WTC11 (cell line): Measurements from ENCODE around the gene PRIM1. TPM values are rescaled to one million over a fixed set of nuclear protein-coding genes. Genes with fewer than 3 reads are reported as not detected.
"Not testable (repeated sequence)": the region's sequence is repeated elsewhere in the genome, so short reads cannot be mapped to it uniquely, and the experiment has no call there.

Source experiments
- ATAC-seq: fragments of 200-7000 bp; cut with Tn5 transposase; 2 replicates; pipeline ENCODE4 v1.10.0; 2021; ENCODE audit warnings: mild to moderate bottlenecking, moderate library complexity
- CTCF ChIA-PET: fragments of 300-600 bp; sonication (Branson Sonifier 250); formaldehyde crosslinking; loops from one replicate; lab custom pipeline; 2021; ENCODE audit warnings: antibody characterized with exemption; lab: Charles Lee
- POLR2A ChIA-PET: fragments of 350-600 bp; sonication (Branson Sonifier 250); formaldehyde crosslinking; loops from one replicate; lab custom pipeline; 2021; ENCODE audit warnings: antibody characterized with exemption; lab: Charles Lee
- DNase-seq: peaks from one replicate; pipeline ENCODE4 v3.0.0; 2021; ENCODE audit warnings: low spot score
- H3K27ac Mint-ChIP-seq: 2 replicates; pipeline ENCODE4 v1.8.0; 2021; ENCODE audit warnings: mixed read lengths
- H3K27me3 Mint-ChIP-seq: 2 replicates; pipeline ENCODE4 v1.8.0; 2021; ENCODE audit warnings: low read depth, mild to moderate bottlenecking, moderate library complexity, mixed read lengths
- H3K36me3 Mint-ChIP-seq: 2 replicates; pipeline ENCODE4 v1.8.0; 2021; ENCODE audit warnings: mixed read lengths
- H3K4me1 Mint-ChIP-seq: 2 replicates; pipeline ENCODE4 v1.8.0; 2022; ENCODE audit warnings: mixed read lengths
- H3K4me3 Mint-ChIP-seq: 2 replicates; pipeline ENCODE4 v1.8.0; 2021; ENCODE audit warnings: mild to moderate bottlenecking, moderate library complexity, mixed read lengths
- H3K9me3 Mint-ChIP-seq: 2 replicates; pipeline ENCODE4 v1.8.0; 2021; ENCODE audit warnings: mixed read lengths
- HMGA2 ChIP-seq: fragments of 250-450 bp; sonication (Bioruptor Pico); IDR thresholded peaks from 2 replicates; pipeline ENCODE4 v1.4.0; 2021; ENCODE audit warnings: mild to moderate bottlenecking, moderate library complexity
- KAT7 ChIP-seq: sonication (generic); formaldehyde crosslinking; IDR thresholded peaks from 2 replicates; pipeline ENCODE4 v1.8.1; 2023; ENCODE audit warnings: missing genetic modification reagents, mild to moderate bottlenecking, borderline replicate concordance
- RELA ChIP-seq: sonication (generic); formaldehyde crosslinking; IDR thresholded peaks from 2 replicates; pipeline ENCODE4 v1.8.1; 2022; ENCODE audit warnings: missing genetic modification reagents, mild to moderate bottlenecking, borderline replicate concordance
- TP53 ChIP-seq: sonication (generic); formaldehyde crosslinking; IDR thresholded peaks from 2 replicates; pipeline ENCODE4 v1.8.1; 2023; ENCODE audit warnings: mild to moderate bottlenecking, missing genetic modification reagents
- ZNF232 ChIP-seq: sonication (generic); formaldehyde crosslinking; IDR thresholded peaks from 2 replicates; pipeline ENCODE4 v1.8.0; 2022; ENCODE audit warnings: mild to moderate bottlenecking, missing genetic modification reagents
- total RNA-seq: library from RNA; stranded (reverse); gene quantifications from 3 replicates; pipeline ENCODE4 v1.2.3, GENCODE V29; 2021
- TF ChIP-seq, protein P1 (sequence below): sonication (generic); formaldehyde crosslinking; IDR thresholded peaks from 2 replicates; pipeline ENCODE4 v1.8.1; 2023; ENCODE audit warnings: mild to moderate bottlenecking, moderate library complexity, missing genetic modification reagents
- TF ChIP-seq, protein P2 (sequence below): sonication (generic); formaldehyde crosslinking; IDR thresholded peaks from 2 replicates; pipeline ENCODE4 v1.8.1; 2023; ENCODE audit warnings: mild to moderate bottlenecking, missing genetic modification reagents, moderate library complexity
- TF ChIP-seq, protein P3 (sequence below): sonication (generic); formaldehyde crosslinking; IDR thresholded peaks from 2 replicates; pipeline ENCODE4 v1.8.0; 2022; ENCODE audit warnings: missing genetic modification reagents
- TF ChIP-seq, protein P4 (sequence below): sonication (generic); formaldehyde crosslinking; IDR thresholded peaks from 2 replicates; pipeline ENCODE4 v1.8.0; 2022; ENCODE audit warnings: mild to moderate bottlenecking, missing genetic modification reagents
- TF ChIP-seq, protein P5 (sequence below): sonication (generic); formaldehyde crosslinking; IDR thresholded peaks from 2 replicates; pipeline ENCODE4 v1.8.1; 2023; ENCODE audit warnings: mild to moderate bottlenecking, missing genetic modification reagents
- TF ChIP-seq, protein P6 (sequence below): fragments of 250-450 bp; sonication (Bioruptor Pico); IDR thresholded peaks from 2 replicates; pipeline ENCODE4 v2.1.2; 2022; ENCODE audit warnings: mild to moderate bottlenecking, moderate library complexity

PRIM1 gene
- total RNA-seq, 1 experiment from 2014 or later = 54.0 TPM

DNA sequence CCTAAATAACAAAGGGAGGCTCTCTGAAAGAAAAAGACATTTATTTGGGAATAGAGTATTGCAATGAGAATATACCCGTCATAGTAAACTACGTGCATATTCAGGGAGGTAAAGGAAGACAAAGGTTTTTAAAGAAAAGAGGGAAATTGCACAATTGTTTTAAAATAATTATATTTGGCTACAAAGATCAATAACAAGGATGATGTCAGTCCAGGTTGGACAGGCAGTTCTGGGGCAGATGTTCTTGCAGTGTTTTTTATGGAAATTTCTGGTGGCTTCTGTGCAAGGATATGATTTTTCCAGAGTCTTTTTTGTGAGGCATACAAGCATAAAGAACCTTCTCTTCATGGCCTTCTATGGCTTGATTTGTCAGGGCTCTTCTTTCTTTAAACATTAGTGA lies 40.6 kb upstream of the PRIM1 start (continued):
- TF ChIP-seq, protein P1, sequence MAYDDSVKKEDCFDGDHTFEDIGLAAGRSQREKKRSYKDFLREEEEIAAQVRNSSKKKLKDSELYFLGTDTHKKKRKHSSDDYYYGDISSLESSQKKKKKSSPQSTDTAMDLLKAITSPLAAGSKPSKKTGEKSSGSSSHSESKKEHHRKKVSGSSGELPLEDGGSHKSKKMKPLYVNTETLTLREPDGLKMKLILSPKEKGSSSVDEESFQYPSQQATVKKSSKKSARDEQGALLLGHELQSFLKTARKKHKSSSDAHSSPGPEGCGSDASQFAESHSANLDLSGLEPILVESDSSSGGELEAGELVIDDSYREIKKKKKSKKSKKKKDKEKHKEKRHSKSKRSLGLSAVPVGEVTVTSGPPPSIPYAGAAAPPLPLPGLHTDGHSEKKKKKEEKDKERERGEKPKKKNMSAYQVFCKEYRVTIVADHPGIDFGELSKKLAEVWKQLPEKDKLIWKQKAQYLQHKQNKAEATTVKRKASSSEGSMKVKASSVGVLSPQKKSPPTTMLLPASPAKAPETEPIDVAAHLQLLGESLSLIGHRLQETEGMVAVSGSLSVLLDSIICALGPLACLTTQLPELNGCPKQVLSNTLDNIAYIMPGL = no peak
- TF ChIP-seq, protein P2, sequence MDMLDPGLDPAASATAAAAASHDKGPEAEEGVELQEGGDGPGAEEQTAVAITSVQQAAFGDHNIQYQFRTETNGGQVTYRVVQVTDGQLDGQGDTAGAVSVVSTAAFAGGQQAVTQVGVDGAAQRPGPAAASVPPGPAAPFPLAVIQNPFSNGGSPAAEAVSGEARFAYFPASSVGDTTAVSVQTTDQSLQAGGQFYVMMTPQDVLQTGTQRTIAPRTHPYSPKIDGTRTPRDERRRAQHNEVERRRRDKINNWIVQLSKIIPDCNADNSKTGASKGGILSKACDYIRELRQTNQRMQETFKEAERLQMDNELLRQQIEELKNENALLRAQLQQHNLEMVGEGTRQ (CRISPR knock-in tag) = no peak

DNA sequence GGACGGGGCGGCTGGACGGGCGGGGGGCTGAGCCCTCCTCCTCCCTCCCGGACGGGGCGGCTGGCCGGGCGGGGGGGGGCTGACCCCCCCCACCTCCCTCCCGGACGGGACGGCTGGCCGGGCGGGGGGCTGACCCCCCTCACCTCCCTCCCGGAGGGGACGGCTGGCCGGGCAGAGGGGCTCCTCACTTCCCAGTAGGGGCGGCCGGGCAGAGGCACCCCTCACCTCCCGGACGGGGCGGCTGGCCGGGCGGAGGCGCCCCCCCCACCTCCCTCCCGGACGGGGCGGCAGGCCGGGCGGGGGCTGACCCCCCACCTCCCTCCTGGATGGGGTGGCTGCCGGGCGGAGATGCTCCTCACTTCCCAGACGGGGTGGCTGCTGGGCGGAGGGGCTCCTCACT lies 37.3 kb upstream of the PRIM1 start:
- H3K4me3 Mint-ChIP-seq, H3K27me3 Mint-ChIP-seq, POLR2A ChIA-PET, H3K4me1 Mint-ChIP-seq, CTCF ChIA-PET, ATAC-seq, DNase-seq, H3K27ac Mint-ChIP-seq: not testable (repeated sequence)
- Mint-ChIP-seq H3K9me3 (peaks cover 34% of the 10 kb centered on the region), H3K36me3 (peaks cover 31% of the 10 kb centered on the region)

DNA sequence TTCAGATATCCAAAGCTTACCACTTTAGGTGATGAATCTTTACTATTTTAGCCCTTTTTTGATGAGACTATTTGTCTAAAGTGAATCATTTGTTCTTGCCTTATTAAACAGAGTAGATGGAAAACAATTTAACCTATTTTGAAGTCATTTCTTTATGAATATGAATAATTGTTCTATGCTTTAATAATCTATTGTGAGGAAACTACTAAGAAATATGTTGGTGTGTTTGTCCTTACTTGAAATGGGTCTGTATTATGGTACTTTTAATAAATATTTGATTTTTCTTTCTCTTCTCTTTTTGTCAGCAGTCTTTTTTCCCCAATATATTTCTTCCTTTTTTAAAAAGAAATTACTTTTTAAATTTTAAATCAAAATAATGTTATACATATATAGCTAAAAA lies 35.4 kb upstream of the PRIM1 start:
- H3K4me1 Mint-ChIP-seq = no peaks in the 10 kb centered on the region
- peaks cover 35% of the 10 kb centered on the region for H3K36me3 Mint-ChIP-seq
- DNase-seq = no peak
- no peak overlapping the region for H3K27ac Mint-ChIP-seq
- POLR2A ChIA-PET = no interaction called here
- H3K4me3 Mint-ChIP-seq = no peak overlapping the region
- peaks cover 38% of the 10 kb centered on the region for H3K9me3 Mint-ChIP-seq
- TF ChIP-seq KAT7 (CRISPR knock-in tag) (no peak), HMGA2 (peak; percentile 74; the same call in 1 of the 2 replicates), TP53 (no peak)
- TF ChIP-seq, all 79 proteins: peak for 1
- H3K27me3 Mint-ChIP-seq = peaks cover 8% of the 10 kb centered on the region
- CTCF ChIA-PET = no interaction called here
- no peak for ATAC-seq

DNA sequence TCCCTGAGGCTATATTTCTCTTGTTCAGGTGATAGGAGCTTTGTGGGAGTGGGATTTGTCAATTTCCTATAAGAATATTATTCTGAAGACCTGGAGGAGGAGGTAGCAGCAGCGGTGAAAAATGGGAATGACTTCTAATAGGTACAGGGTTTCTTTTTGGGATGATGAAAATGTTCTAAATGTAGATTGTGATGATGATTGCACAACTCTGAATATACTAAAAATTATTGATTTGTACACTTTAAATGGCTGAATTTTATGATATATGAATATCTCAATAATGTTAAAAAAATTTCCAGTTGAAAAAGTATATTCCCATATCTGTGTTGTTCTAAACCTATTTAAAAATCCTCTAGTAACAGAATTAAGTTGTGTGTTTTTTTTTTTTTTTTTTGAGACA lies 33.8 kb upstream of the PRIM1 start:
- H3K36me3 Mint-ChIP-seq = peaks cover 40% of the 10 kb centered on the region
- POLR2A ChIA-PET = no interaction called here
- no peak overlapping the region for H3K27ac Mint-ChIP-seq
- no peak overlapping the region for H3K4me3 Mint-ChIP-seq
- H3K4me1 Mint-ChIP-seq = no peaks in the 10 kb centered on the region
- H3K27me3 Mint-ChIP-seq = peaks cover 5% of the 10 kb centered on the region
- TF ChIP-seq ZNF232 (CRISPR knock-in tag) = no peak
- TF ChIP-seq, protein P3, sequence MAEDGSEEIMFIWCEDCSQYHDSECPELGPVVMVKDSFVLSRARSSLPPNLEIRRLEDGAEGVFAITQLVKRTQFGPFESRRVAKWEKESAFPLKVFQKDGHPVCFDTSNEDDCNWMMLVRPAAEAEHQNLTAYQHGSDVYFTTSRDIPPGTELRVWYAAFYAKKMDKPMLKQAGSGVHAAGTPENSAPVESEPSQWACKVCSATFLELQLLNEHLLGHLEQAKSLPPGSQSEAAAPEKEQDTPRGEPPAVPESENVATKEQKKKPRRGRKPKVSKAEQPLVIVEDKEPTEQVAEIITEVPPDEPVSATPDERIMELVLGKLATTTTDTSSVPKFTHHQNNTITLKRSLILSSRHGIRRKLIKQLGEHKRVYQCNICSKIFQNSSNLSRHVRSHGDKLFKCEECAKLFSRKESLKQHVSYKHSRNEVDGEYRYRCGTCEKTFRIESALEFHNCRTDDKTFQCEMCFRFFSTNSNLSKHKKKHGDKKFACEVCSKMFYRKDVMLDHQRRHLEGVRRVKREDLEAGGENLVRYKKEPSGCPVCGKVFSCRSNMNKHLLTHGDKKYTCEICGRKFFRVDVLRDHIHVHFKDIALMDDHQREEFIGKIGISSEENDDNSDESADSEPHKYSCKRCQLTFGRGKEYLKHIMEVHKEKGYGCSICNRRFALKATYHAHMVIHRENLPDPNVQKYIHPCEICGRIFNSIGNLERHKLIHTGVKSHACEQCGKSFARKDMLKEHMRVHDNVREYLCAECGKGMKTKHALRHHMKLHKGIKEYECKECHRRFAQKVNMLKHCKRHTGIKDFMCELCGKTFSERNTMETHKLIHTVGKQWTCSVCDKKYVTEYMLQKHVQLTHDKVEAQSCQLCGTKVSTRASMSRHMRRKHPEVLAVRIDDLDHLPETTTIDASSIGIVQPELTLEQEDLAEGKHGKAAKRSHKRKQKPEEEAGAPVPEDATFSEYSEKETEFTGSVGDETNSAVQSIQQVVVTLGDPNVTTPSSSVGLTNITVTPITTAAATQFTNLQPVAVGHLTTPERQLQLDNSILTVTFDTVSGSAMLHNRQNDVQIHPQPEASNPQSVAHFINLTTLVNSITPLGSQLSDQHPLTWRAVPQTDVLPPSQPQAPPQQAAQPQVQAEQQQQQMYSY (CRISPR knock-in tag) = no peak
- TF ChIP-seq, protein P4, sequence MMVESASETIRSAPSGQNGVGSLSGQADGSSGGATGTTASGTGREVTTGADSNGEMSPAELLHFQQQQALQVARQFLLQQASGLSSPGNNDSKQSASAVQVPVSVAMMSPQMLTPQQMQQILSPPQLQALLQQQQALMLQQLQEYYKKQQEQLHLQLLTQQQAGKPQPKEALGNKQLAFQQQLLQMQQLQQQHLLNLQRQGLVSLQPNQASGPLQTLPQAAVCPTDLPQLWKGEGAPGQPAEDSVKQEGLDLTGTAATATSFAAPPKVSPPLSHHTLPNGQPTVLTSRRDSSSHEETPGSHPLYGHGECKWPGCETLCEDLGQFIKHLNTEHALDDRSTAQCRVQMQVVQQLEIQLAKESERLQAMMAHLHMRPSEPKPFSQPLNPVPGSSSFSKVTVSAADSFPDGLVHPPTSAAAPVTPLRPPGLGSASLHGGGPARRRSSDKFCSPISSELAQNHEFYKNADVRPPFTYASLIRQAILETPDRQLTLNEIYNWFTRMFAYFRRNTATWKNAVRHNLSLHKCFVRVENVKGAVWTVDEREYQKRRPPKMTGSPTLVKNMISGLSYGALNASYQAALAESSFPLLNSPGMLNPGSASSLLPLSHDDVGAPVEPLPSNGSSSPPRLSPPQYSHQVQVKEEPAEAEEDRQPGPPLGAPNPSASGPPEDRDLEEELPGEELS (CRISPR knock-in tag) = no peak
- no peak for TF ChIP-seq RELA (CRISPR knock-in tag)
- TF ChIP-seq, protein P5, sequence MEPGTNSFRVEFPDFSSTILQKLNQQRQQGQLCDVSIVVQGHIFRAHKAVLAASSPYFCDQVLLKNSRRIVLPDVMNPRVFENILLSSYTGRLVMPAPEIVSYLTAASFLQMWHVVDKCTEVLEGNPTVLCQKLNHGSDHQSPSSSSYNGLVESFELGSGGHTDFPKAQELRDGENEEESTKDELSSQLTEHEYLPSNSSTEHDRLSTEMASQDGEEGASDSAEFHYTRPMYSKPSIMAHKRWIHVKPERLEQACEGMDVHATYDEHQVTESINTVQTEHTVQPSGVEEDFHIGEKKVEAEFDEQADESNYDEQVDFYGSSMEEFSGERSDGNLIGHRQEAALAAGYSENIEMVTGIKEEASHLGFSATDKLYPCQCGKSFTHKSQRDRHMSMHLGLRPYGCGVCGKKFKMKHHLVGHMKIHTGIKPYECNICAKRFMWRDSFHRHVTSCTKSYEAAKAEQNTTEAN (CRISPR knock-in tag) = no peak
- TF ChIP-seq, protein P6, sequence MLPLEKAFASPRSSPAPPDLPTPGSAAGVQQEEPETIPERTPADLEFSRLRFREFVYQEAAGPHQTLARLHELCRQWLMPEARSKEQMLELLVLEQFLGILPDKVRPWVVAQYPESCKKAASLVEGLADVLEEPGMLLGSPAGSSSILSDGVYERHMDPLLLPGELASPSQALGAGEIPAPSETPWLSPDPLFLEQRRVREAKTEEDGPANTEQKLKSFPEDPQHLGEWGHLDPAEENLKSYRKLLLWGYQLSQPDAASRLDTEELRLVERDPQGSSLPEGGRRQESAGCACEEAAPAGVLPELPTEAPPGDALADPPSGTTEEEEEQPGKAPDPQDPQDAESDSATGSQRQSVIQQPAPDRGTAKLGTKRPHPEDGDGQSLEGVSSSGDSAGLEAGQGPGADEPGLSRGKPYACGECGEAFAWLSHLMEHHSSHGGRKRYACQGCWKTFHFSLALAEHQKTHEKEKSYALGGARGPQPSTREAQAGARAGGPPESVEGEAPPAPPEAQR = no peak
- TF ChIP-seq, all 79 proteins: peak for 0
- peaks cover 41% of the 10 kb centered on the region for H3K9me3 Mint-ChIP-seq
- ATAC-seq (no peak), DNase-seq (no peak)
- CTCF ChIA-PET = no interaction called here
